ENCODE data around the gene CYP2B6.

GRCh38 chr19:41019346-41019745, 28.3 kb downstream of the CYP2B6 start:
- TF ChIP-seq FOSL2 (CRISPR knock-in tag; IDR thresholded peaks at IDR 0.05) (no peak), BHLHE40 (IDR thresholded peaks at IDR 0.05; ENCODE audit: low read length) (no peak), NR3C1 (CRISPR knock-in tag; IDR thresholded peaks at IDR 0.05) (no peak), KLF6 (CRISPR knock-in tag; IDR thresholded peaks at IDR 0.05) (no peak)

Measured in HepG2 (cell line).